ES-I3 (cell line): Measurements from ENCODE around the gene CLDN6.
A peak's percentile ranks its signal among the peaks of the same experiment; 100 is the strongest.

Experiments used
- H3K36me3 ChIP-seq: 2 replicates; pipeline ENCODE4 v1.6.1; 2013; ENCODE audit warnings: mild to moderate bottlenecking, low read length, control low read depth, moderate library complexity; ENCODE audit not compliant: insufficient read depth
- H3K4me1 ChIP-seq: 2 replicates; pipeline ENCODE4 v1.6.1; 2013; ENCODE audit warnings: mild to moderate bottlenecking, control low read depth, low read length; ENCODE audit not compliant: insufficient read depth
- H3K9ac ChIP-seq: 2 replicates; pipeline ENCODE4 v1.6.1; 2013; ENCODE audit warnings: low read depth, mild to moderate bottlenecking, low read length, moderate library complexity
- H3K9me3 ChIP-seq: 2 replicates; pipeline ENCODE4 v1.6.1; 2013; ENCODE audit warnings: mild to moderate bottlenecking, low read length, moderate library complexity; ENCODE audit not compliant: control insufficient read depth, insufficient read depth

CLDN6 gene

GRCh38 chr16:3017794-3018506 is at the start of gene CLDN6:
Gene CLDN6 (minus strand): TSS chr16:3018183. CDS start chr16:3016021, 2,162 bp downstream.
- H3K36me3 ChIP-seq = peaks cover 8% of the 10 kb centered on the region; the same call in 1 of the 2 replicates
- H3K9me3 ChIP-seq = no peaks in the 10 kb centered on the region
- peaks cover 19% of the 10 kb centered on the region; the same call in 1 of the 2 replicates for H3K4me1 ChIP-seq
- H3K9ac ChIP-seq = peak within 1 kb of the TSS; percentile 89

GRCh38 chr16:3066440-3066748 is 48.4 kb upstream of the CLDN6 start:
- peaks cover 14% of the 10 kb centered on the region for H3K4me1 ChIP-seq
- H3K9ac ChIP-seq = no peak overlapping the region
- no peaks in the 10 kb centered on the region for H3K36me3 ChIP-seq
- no peaks in the 10 kb centered on the region for H3K9me3 ChIP-seq

- Histone ChIP-seq H3K36me3 (no peaks in the 10 kb centered on the region), H3K9ac (peak overlapping the region; percentile 19; the same call in 1 of the 2 replicates)
Measured at GRCh38 chr16:3065742-3066439, 47.9 kb upstream of the CLDN6 start.

GRCh38 chr16:3065069-3065741 is 47.2 kb upstream of the CLDN6 start, which contains the start of gene IL32:
Gene IL32 (plus strand): TSS chr16:3065640. CDS start chr16:3065812, 172 bp downstream.
- peak within 1 kb of the TSS; percentile 19; the same call in 1 of the 2 replicates for H3K9ac ChIP-seq
- no peaks in the 10 kb centered on the region for H3K9me3 ChIP-seq
- H3K4me1 ChIP-seq = peaks cover 12% of the 10 kb centered on the region
- H3K36me3 ChIP-seq = no peaks in the 10 kb centered on the region

More at GRCh38 chr16:3065742-3066439, 47.9 kb upstream of the CLDN6 start:
- H3K9me3 ChIP-seq = no peaks in the 10 kb centered on the region
- H3K4me1 ChIP-seq = peaks cover 14% of the 10 kb centered on the region

GRCh38 chr16:3063625-3064386 is 45.8 kb upstream of the CLDN6 start:
- Histone ChIP-seq H3K9ac (no peak overlapping the region), H3K4me1 (peaks cover 11% of the 10 kb centered on the region; the same call in 1 of the 2 replicates), H3K9me3 (no peaks in the 10 kb centered on the region), H3K36me3 (no peaks in the 10 kb centered on the region)

GRCh38 chr16:3062553-3062952 is 44.6 kb upstream of the CLDN6 start:
- Histone ChIP-seq H3K9me3 (no peaks in the 10 kb centered on the region), H3K9ac (no peak overlapping the region), H3K36me3 (no peaks in the 10 kb centered on the region), H3K4me1 (peaks cover 11% of the 10 kb centered on the region; the same call in 1 of the 2 replicates)

GRCh38 chr16:3060339-3061127 is 42.5 kb upstream of the CLDN6 start:
- Histone ChIP-seq H3K9me3 (no peaks in the 10 kb centered on the region), H3K36me3 (no peaks in the 10 kb centered on the region), H3K4me1 (peaks cover 10% of the 10 kb centered on the region; the same call in 1 of the 2 replicates), H3K9ac (no peak overlapping the region)

- Histone ChIP-seq H3K36me3 (no peaks in the 10 kb centered on the region), H3K9me3 (no peaks in the 10 kb centered on the region), H3K9ac (peak overlapping the region; percentile 37; the same call in 1 of the 2 replicates), H3K4me1 (peaks cover 2% of the 10 kb centered on the region; the same call in 1 of the 2 replicates)
Measured at GRCh38 chr16:3059723-3060242, 41.8 kb upstream of the CLDN6 start.

GRCh38 chr16:3059041-3059722 is 41.2 kb upstream of the CLDN6 start:
- H3K4me1 ChIP-seq = no peaks in the 10 kb centered on the region; the same call in 1 of the 2 replicates
- peak overlapping the region; percentile 81 for H3K9ac ChIP-seq
- no peaks in the 10 kb centered on the region for H3K36me3 ChIP-seq
- H3K9me3 ChIP-seq = no peaks in the 10 kb centered on the region

GRCh38 chr16:3058139-3059030 is 40.4 kb upstream of the CLDN6 start:
- Histone ChIP-seq H3K9me3 (no peaks in the 10 kb centered on the region), H3K36me3 (no peaks in the 10 kb centered on the region), H3K4me1 (no peaks in the 10 kb centered on the region; the same call in 1 of the 2 replicates), H3K9ac (peak overlapping the region; percentile 81)

- no peaks in the 10 kb centered on the region for H3K36me3 ChIP-seq
- H3K9me3 ChIP-seq = no peaks in the 10 kb centered on the region
- H3K4me1 ChIP-seq = no peaks in the 10 kb centered on the region; the same call in 1 of the 2 replicates
- H3K9ac ChIP-seq = peak overlapping the region; percentile 81; the same call in 1 of the 2 replicates
Measured at GRCh38 chr16:3057181-3058138, 39.5 kb upstream of the CLDN6 start.
